H1 (cell line): ENCODE measurements around the gene SYT13. TPM values are rescaled to one million over a fixed set of nuclear protein-coding genes. Genes with fewer than 3 reads are reported as not detected.

Experiments used
- CTCF ChIA-PET: fragments of 300-600 bp; sonication (Branson Sonifier 250); formaldehyde crosslinking; loops from one replicate; lab custom pipeline; 2021; ENCODE audit not compliant: partially characterized antibody; lab: Charles Lee
- POLR2A ChIA-PET: fragments of 300-600 bp; sonication (Branson Sonifier 250); formaldehyde crosslinking; loops from one replicate; lab custom pipeline; 2021; ENCODE audit warnings: inconsistent platforms; ENCODE audit not compliant: partially characterized antibody; lab: Charles Lee
- DNase-seq, 2 experiments: peaks; one replicate each; pipeline versions ENCODE4 v3.0.0 to v3.0.0-alpha.2; 2010 to 2022; ENCODE audit warnings: low spot score in 2 of 2, low read depth in 1 of 2, mixed read lengths in 1 of 2
- FAIRE-seq: peaks from 2 replicates; lab custom pipeline; 2011; peaks lifted over from hg19 to GRCh38; lab: Jason Lieb, UNC
- H2AFZ ChIP-seq: 2 replicates; pipeline ENCODE4 v1.8.1; 2012; ENCODE audit warnings: low read length, inconsistent platforms
- H2AK5ac ChIP-seq: 2 replicates; pipeline ENCODE4 v1.6.1; 2013; ENCODE audit warnings: low read depth, low read length
- H2BK120ac ChIP-seq: replicated peaks from 2 replicates; pipeline ENCODE3; 2013; ENCODE audit warnings: low read depth, low read length, inconsistent platforms
- H2BK12ac ChIP-seq: 2 replicates; pipeline ENCODE4 v1.6.1; 2013; ENCODE audit warnings: low read depth, low read length
- H2BK15ac ChIP-seq: 2 replicates; pipeline ENCODE4 v1.6.1; 2013; ENCODE audit warnings: low read length
- H2BK20ac ChIP-seq: 2 replicates; pipeline ENCODE4 v1.6.1; 2013; ENCODE audit warnings: low read length
- H2BK5ac ChIP-seq: 2 replicates; pipeline ENCODE4 v1.6.1; 2013; ENCODE audit warnings: low read depth, low read length
- H3K14ac ChIP-seq: 2 replicates; pipeline ENCODE4 v1.6.1; 2013; ENCODE audit warnings: inconsistent platforms; ENCODE audit not compliant: insufficient read length
- H3K18ac ChIP-seq: 2 replicates; pipeline ENCODE4 v1.6.1; 2013; ENCODE audit warnings: low read length; ENCODE audit errors: extremely low read depth
- H3K23ac ChIP-seq: 2 replicates; pipeline ENCODE4 v1.6.1; 2013; ENCODE audit warnings: inconsistent platforms; ENCODE audit not compliant: insufficient read length
- H3K23me2 ChIP-seq: 2 replicates; pipeline ENCODE4 v1.6.1; 2013; ENCODE audit warnings: low read depth, low read length
- H3K27ac ChIP-seq: 2 replicates; pipeline ENCODE4 v1.6.1; 2011; ENCODE audit warnings: low read depth, low read length, inconsistent platforms
- H3K27me3 ChIP-seq, 4 experiments: replicated peaks in 1 of 4; 1 replicate in 1 of 4; 2 replicates in 3 of 4; pipeline versions ENCODE4 v1.6.1 to v1.8.1; 2011 to 2013; ENCODE audit warnings: low read length in 3 of 4, mild to moderate bottlenecking in 3 of 4, inconsistent platforms in 2 of 4, mixed read lengths in 2 of 4, moderate library complexity in 1 of 4; ENCODE audit not compliant: control insufficient read depth in 3 of 4, insufficient read depth in 3 of 4; ENCODE audit errors: extremely low read depth in 1 of 4
- H3K36me3 ChIP-seq, 4 experiments: 2 replicates each; pipeline versions ENCODE4 v1.6.1 to v1.8.1; 2011 to 2013; ENCODE audit warnings: mild to moderate bottlenecking in 4 of 4, low read length in 3 of 4, moderate library complexity in 2 of 4, control low read depth in 1 of 4, inconsistent platforms in 1 of 4; ENCODE audit not compliant: insufficient read depth in 4 of 4, control insufficient read depth in 2 of 4
- H3K4ac ChIP-seq: replicated peaks from 2 replicates; pipeline ENCODE3; 2013; ENCODE audit warnings: low read length, low read depth, mixed read lengths, inconsistent platforms; ENCODE audit not compliant: insufficient read length
- H3K4me1 ChIP-seq, 4 experiments: replicated peaks in 1 of 4; 1 replicate in 1 of 4; 2 replicates in 3 of 4; pipeline versions ENCODE4 v1.6.1 to v1.8.1; 2011 to 2013; ENCODE audit warnings: low read length in 3 of 4, inconsistent platforms in 2 of 4, mixed read lengths in 1 of 4; ENCODE audit not compliant: insufficient read depth in 4 of 4, control insufficient read depth in 3 of 4
- H3K4me2 ChIP-seq, 2 experiments: 2 replicates each; pipeline versions ENCODE4 v1.6.1 to v1.8.1; 2011 to 2013; ENCODE audit warnings: low read depth in 2 of 2, low read length in 2 of 2, control low read depth in 1 of 2, inconsistent platforms in 1 of 2, mild to moderate bottlenecking in 1 of 2; ENCODE audit not compliant: insufficient read depth in 1 of 2
- H3K4me3 ChIP-seq, 4 experiments: fragments of 200-600, 300-600 bp in 1 of 4; sonication (generic), shearing (Covaris generic), sonication (Bioruptor Twin) in 1 of 4; 2 replicates each; pipeline versions ENCODE4 v1.5.1 to v1.8.1; 2011 to 2016; ENCODE audit warnings: low read length in 4 of 4, low read depth in 3 of 4, control low read depth in 2 of 4, inconsistent platforms in 2 of 4, mild to moderate bottlenecking in 2 of 4, mixed read lengths in 1 of 4, moderate library complexity in 1 of 4; ENCODE audit not compliant: insufficient read depth in 2 of 4; ENCODE audit errors: extremely low read depth in 1 of 4
- H3K56ac ChIP-seq: replicated peaks from 2 replicates; pipeline ENCODE3; 2013; ENCODE audit warnings: low read depth, mild to moderate bottlenecking, mixed read lengths, low read length, inconsistent platforms; ENCODE audit not compliant: insufficient read length
- H3K79me1 ChIP-seq: 2 replicates; pipeline ENCODE4 v1.6.1; 2013; ENCODE audit warnings: low read depth, low read length, control low read depth
- H3K79me2 ChIP-seq, 2 experiments: 2 replicates each; pipeline versions ENCODE4 v1.6.1 to v1.8.1; 2012 to 2013; ENCODE audit warnings: low read length in 2 of 2, mild to moderate bottlenecking in 2 of 2, inconsistent platforms in 1 of 2; ENCODE audit not compliant: insufficient read depth in 2 of 2, control insufficient read depth in 1 of 2
- H3K9ac ChIP-seq, 4 experiments: replicated peaks in 1 of 4; 1 replicate in 1 of 4; 2 replicates in 3 of 4; pipeline versions ENCODE4 v1.6.1 to v1.8.1; 2011 to 2013; ENCODE audit warnings: low read depth in 3 of 4, low read length in 3 of 4, control low read depth in 2 of 4, mild to moderate bottlenecking in 2 of 4, moderate library complexity in 2 of 4, inconsistent platforms in 1 of 4; ENCODE audit errors: extremely low read depth in 1 of 4
- H3K9me3 ChIP-seq, 2 experiments: 2 replicates each; pipeline versions ENCODE4 v1.6.1 to v1.8.1; 2012 to 2013; ENCODE audit warnings: mild to moderate bottlenecking in 2 of 2, moderate library complexity in 2 of 2, control low read depth in 1 of 2, inconsistent platforms in 1 of 2, low read depth in 1 of 2, low read length in 1 of 2, mixed read lengths in 1 of 2; ENCODE audit not compliant: insufficient read depth in 2 of 2
- H4K20me1 ChIP-seq, 2 experiments: replicated peaks in 1 of 2; 2 replicates each; pipeline versions ENCODE3 to v1.8.1; 2011 to 2013; ENCODE audit warnings: inconsistent platforms in 2 of 2, low read length in 2 of 2, mild to moderate bottlenecking in 1 of 2; ENCODE audit not compliant: insufficient read depth in 2 of 2, control insufficient read depth in 1 of 2
- H4K5ac ChIP-seq: 2 replicates; pipeline ENCODE4 v1.6.1; 2013; ENCODE audit warnings: low read length, low read depth, mixed read lengths, inconsistent platforms; ENCODE audit not compliant: insufficient read length
- H4K8ac ChIP-seq: 2 replicates; pipeline ENCODE4 v1.8.0; 2013; ENCODE audit warnings: mild to moderate bottlenecking, moderate library complexity, low read length, inconsistent platforms; ENCODE audit not compliant: insufficient read depth; ENCODE audit errors: extremely low read depth
- H4K91ac ChIP-seq: replicated peaks from 2 replicates; pipeline ENCODE3; 2013; ENCODE audit warnings: low read length, mixed read lengths, inconsistent platforms; ENCODE audit not compliant: insufficient read length
- HDAC2 ChIP-seq, 2 experiments: fragments of 300-600 bp in 1 of 2; sonication (generic) in 1 of 2; IDR thresholded peaks; 2 replicates each; pipeline ENCODE4 v1.6.1; 2011 to 2012; ENCODE audit warnings: low read depth in 2 of 2, low read length in 2 of 2, mild to moderate bottlenecking in 2 of 2, moderate library complexity in 2 of 2, borderline replicate concordance in 1 of 2, inconsistent platforms in 1 of 2
- WGBS, 2 experiments: shearing (Covaris generic) in 1 of 2; methylation state at CpG; one replicate each; pipeline versions ENCODE4 v1.1.6 to v1.1.7; 2013 to 2015; ENCODE audit warnings: low lambda C conversion rate in 2 of 2, mixed read lengths in 2 of 2, inconsistent platforms in 1 of 2, low coverage in 1 of 2, missing lambda C conversion rate in 1 of 2; ENCODE audit not compliant: insufficient replicate concordance in 2 of 2, insufficient coverage in 1 of 2, insufficient read length in 1 of 2; ENCODE audit errors: extremely low coverage in 1 of 2, missing lambda C conversion rate in 1 of 2; 5-methylcytosine and 5-hydroxymethylcytosine counted together
- polyA plus RNA-seq, 7 experiments: library from polyadenylated mRNA; depleted of rRNA in 3 of 7; stranded (reverse) in 5 of 7; unstranded in 2 of 7; fragments of >200 nt in 5 of 7; fragments of 200-250 nt in 2 of 7; gene quantifications; 1 replicate in 5 of 7; 2 replicates in 1 of 7; 4 replicates in 1 of 7; pipeline versions ENCODE4 v1.2.1 to v1.2.3, GENCODE V29; 2011 to 2013; ENCODE audit warnings: missing spikeins in 2 of 7, mixed read lengths in 2 of 7
- total RNA-seq: library from RNA; stranded (reverse); fragmentation: NEBNext Ultra II Directional; extraction: Animal tissue kit (Norgen Biotek cat#: 25700); gene quantifications from 2 replicates; pipeline ENCODE4 v1.2.1, GENCODE V29; 2021

Gene SYT13
- total and polyA plus RNA-seq, 2 of the 8 experiments (the other 6 are each of a cell fraction or from before 2014, with no cell fraction given): 4.8 to 13.2 TPM

DNA sequence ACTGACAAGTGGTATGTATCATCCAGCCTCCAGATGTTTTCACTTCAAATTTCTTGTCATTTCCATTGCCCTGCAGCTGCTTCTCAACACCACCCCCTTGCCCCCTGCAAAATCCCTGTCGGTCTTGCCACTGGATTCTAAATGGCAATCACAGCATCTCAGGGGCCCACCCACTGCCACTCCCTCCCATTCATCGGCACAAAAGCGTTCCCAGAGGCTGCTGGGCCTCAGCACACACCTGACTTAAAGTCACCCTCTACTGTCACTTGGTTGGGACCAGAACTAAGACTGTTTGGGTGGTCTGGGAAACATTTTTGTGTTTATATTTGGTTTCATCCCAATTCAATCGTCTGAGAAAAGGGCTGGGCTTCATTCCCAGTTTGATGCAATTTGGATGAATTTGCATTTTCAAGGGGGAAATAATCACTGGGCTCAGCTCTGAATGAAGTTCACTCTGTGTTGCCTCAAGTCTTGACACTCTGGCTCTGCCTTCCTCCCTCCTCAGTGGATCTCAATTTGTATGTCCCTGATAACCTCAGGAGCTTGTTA, 27.1 kb downstream of the SYT13 start:
- FAIRE-seq (no peak), DNase-seq (no peak)
- 50% methylated on average over 4 of the region's 4 CpGs; no CpG with 5 or more reads in 1 of the 2 experiments for WGBS, 2 experiments
- H2BK20ac ChIP-seq: no peak overlapping the region
- no peak overlapping the region for H4K5ac ChIP-seq
- H3K36me3 ChIP-seq: no peaks in the 10 kb centered on the region
- no peak overlapping the region for H4K8ac ChIP-seq
- H4K91ac ChIP-seq: no peak overlapping the region
- H3K9ac ChIP-seq: no peak overlapping the region
- no peak overlapping the region for H2AFZ ChIP-seq
- H3K23me2 ChIP-seq: no peaks in the 10 kb centered on the region
- no peaks in the 10 kb centered on the region for H3K27me3 ChIP-seq
- H2BK5ac ChIP-seq: no peak overlapping the region
- H3K56ac ChIP-seq: no peak overlapping the region
- peaks cover 0 to 3% of the 10 kb centered on the region in 2 experiments for H4K20me1 ChIP-seq
- no peak overlapping the region for H3K4ac ChIP-seq
- H2BK120ac ChIP-seq: no peak overlapping the region
- H3K27ac ChIP-seq: no peak overlapping the region
- no peak overlapping the region for H3K14ac ChIP-seq
- no peaks in the 10 kb centered on the region; the same call in 1 of the 2 replicates for H3K79me1 ChIP-seq
- no peaks in the 10 kb centered on the region; a peak in 1 of 7 replicates for H3K4me1 ChIP-seq
- H3K23ac ChIP-seq: no peak overlapping the region
- no peaks in the 10 kb centered on the region for H3K9me3 ChIP-seq
- H2AK5ac ChIP-seq: no peak overlapping the region
- H3K4me3 ChIP-seq: no peak overlapping the region
- H2BK15ac ChIP-seq: no peak overlapping the region
- POLR2A ChIA-PET: no interaction called here
- no peak overlapping the region for H3K4me2 ChIP-seq
- no peaks in the 10 kb centered on the region for H3K79me2 ChIP-seq
- no peak overlapping the region for H2BK12ac ChIP-seq
- no peak overlapping the region for H3K18ac ChIP-seq
- CTCF ChIA-PET: interaction anchor here (0.8 to 3.4 kb wide), 7 partner anchors 8 to 72 kb away, joined by 3 to 15 read pairs (median 4); no protein-coding TSS in a partner anchor
- TF ChIP-seq HDAC2 (IDR thresholded peaks at IDR 0.05; ENCODE audit: borderline replicate concordance in 1 of 2, low read depth in 2 of 2, low read length in 2 of 2): no peak
